Gastrocnemius medialis (tissue), 4 donors: ENCODE results near the gene MYLK.

Experiments used
- POLR2A ChIP-seq, 2 donors: fragments of 450-650 bp; IDR thresholded peaks; one replicate each; pipeline ENCODE4 v1.6.1; 2017; ENCODE audit warnings: antibody characterized with exemption in 2 of 2, mild to moderate bottlenecking in 2 of 2, moderate library complexity in 2 of 2
- TF ChIP-seq, protein P1 (sequence below), 5 experiments: fragments of 450-650 bp in 3 of 5; fragments of 200-600 bp in 2 of 5; sonication (generic) in 2 of 5; IDR thresholded peaks in 4 of 5; conservative IDR thresholded peaks in 1 of 5; 1 replicate in 4 of 5; 2 replicates in 1 of 5; pipeline ENCODE4 v1.5.1; 2016 to 2019; ENCODE audit warnings: antibody characterized with exemption in 5 of 5, mild to moderate bottlenecking in 3 of 5, moderate library complexity in 3 of 5

DNA sequence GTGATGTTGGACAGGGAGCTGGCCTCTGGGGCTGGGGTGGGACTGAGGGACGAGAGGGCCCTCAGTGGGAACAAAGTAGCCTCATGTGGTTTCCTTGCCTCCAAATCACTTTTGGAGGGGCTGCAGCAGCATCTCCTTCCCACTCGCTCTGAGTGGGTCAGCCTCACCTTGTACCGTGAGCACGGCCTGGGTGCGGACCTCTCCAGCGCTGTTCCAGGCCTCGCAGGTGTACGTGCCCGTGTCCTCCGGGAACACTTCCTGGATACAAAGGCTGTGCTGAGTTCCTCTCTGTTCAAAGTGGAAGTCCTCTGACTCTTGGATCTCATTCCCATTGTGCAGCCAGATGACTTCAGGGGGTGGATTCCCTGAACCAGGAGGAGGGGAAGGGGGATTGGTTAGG is 175.6 kb downstream of the MYLK start:
- TF ChIP-seq, protein P1, sequence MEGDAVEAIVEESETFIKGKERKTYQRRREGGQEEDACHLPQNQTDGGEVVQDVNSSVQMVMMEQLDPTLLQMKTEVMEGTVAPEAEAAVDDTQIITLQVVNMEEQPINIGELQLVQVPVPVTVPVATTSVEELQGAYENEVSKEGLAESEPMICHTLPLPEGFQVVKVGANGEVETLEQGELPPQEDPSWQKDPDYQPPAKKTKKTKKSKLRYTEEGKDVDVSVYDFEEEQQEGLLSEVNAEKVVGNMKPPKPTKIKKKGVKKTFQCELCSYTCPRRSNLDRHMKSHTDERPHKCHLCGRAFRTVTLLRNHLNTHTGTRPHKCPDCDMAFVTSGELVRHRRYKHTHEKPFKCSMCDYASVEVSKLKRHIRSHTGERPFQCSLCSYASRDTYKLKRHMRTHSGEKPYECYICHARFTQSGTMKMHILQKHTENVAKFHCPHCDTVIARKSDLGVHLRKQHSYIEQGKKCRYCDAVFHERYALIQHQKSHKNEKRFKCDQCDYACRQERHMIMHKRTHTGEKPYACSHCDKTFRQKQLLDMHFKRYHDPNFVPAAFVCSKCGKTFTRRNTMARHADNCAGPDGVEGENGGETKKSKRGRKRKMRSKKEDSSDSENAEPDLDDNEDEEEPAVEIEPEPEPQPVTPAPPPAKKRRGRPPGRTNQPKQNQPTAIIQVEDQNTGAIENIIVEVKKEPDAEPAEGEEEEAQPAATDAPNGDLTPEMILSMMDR (IDR thresholded peaks at IDR 0.05 in 4 of 5, conservative IDR thresholded peaks at IDR 0.05 in 1 of 5), result no peak
- no peak for TF ChIP-seq POLR2A (IDR thresholded peaks at IDR 0.05)
